GM23338 (cell line): ENCODE results near the gene LGALS12. TPM values are rescaled to one million over a fixed set of nuclear protein-coding genes. Genes with fewer than 3 reads are reported as not detected.

Experiments
- ATAC-seq: fragments of 200-7000 bp; cut with Tn5 transposase; 3 replicates; pipeline ENCODE4 v1.9.1; 2020
- DNase-seq: peaks from one replicate; pipeline ENCODE4 v3.0.0-alpha.2; 2015; ENCODE audit warnings: low spot score
- H2AFZ ChIP-seq: fragments of 200-600 bp; sonication (generic); 2 replicates; pipeline ENCODE4 v1.8.0; 2016; ENCODE audit warnings: antibody characterized with exemption, mild to moderate bottlenecking, moderate library complexity
- H3F3A ChIP-seq: fragments of 200-600 bp; sonication (generic); replicated peaks from 2 replicates; pipeline ENCODE4 v1.8.0; 2017; ENCODE audit warnings: antibody characterized with exemption, mixed run types, low read depth
- H3K27ac ChIP-seq: fragments of 200-600 bp; sonication (generic); 2 replicates; pipeline ENCODE4 v1.6.1; 2016; ENCODE audit warnings: low read depth
- H3K27me3 ChIP-seq: fragments of 200-600 bp; sonication (generic); 2 replicates; pipeline ENCODE4 v1.8.0; 2016; ENCODE audit warnings: mild to moderate bottlenecking, mixed run types, moderate library complexity; ENCODE audit not compliant: insufficient read depth
- H3K36me3 ChIP-seq: fragments of 200-600 bp; sonication (generic); 2 replicates; pipeline ENCODE4 v1.8.0; 2016; ENCODE audit warnings: mild to moderate bottlenecking; ENCODE audit not compliant: insufficient read depth
- H3K4me1 ChIP-seq: fragments of 200-600 bp; sonication (generic); 2 replicates; pipeline ENCODE4 v1.8.0; 2016; ENCODE audit warnings: mild to moderate bottlenecking, moderate library complexity; ENCODE audit not compliant: insufficient read depth
- H3K4me2 ChIP-seq: fragments of 200-600 bp; sonication (generic); 2 replicates; pipeline ENCODE4 v1.7.1; 2017; ENCODE audit warnings: mixed run types
- H3K4me3 ChIP-seq: fragments of 200-600 bp; sonication (generic); 2 replicates; pipeline ENCODE4 v1.6.1; 2016; ENCODE audit warnings: mixed run types
- H3K79me2 ChIP-seq: fragments of 200-600 bp; sonication (generic); replicated peaks from 2 replicates; pipeline ENCODE4 v1.8.0; 2017; ENCODE audit warnings: mild to moderate bottlenecking; ENCODE audit not compliant: insufficient read depth
- H3K9me2 ChIP-seq: fragments of 200-600 bp; sonication (generic); 2 replicates; pipeline ENCODE4 v1.8.0; 2017; ENCODE audit not compliant: insufficient read depth
- H4K20me1 ChIP-seq: fragments of 200-600 bp; sonication (generic); replicated peaks from 2 replicates; pipeline ENCODE4 v1.8.0; 2017; ENCODE audit warnings: mild to moderate bottlenecking; ENCODE audit not compliant: insufficient read depth
- H3K27ac Mint-ChIP-seq: 2 replicates; pipeline ENCODE4 v1.8.0; 2020; ENCODE audit warnings: inconsistent platforms, mild to moderate bottlenecking, moderate library complexity, mixed read lengths
- H3K27me3 Mint-ChIP-seq: 3 replicates; pipeline ENCODE4 v1.8.0; 2022; ENCODE audit warnings: low read depth, mild to moderate bottlenecking, moderate library complexity, mixed read lengths, inconsistent platforms; ENCODE audit not compliant: insufficient read depth, poor library complexity
- H3K36me3 Mint-ChIP-seq: 3 replicates; pipeline ENCODE4 v1.8.0; 2021; ENCODE audit warnings: low read depth, mild to moderate bottlenecking, inconsistent platforms, moderate library complexity, mixed read lengths
- H3K4me1 Mint-ChIP-seq: 3 replicates; pipeline ENCODE4 v1.8.0; 2020; ENCODE audit warnings: mild to moderate bottlenecking, inconsistent platforms, mixed read lengths
- H3K4me3 Mint-ChIP-seq: 3 replicates; pipeline ENCODE4 v1.8.0; 2021; ENCODE audit warnings: moderate library complexity, mild to moderate bottlenecking, inconsistent platforms, mixed read lengths
- H3K9me3 Mint-ChIP-seq: 3 replicates; pipeline ENCODE4 v1.8.0; 2020; ENCODE audit warnings: moderate library complexity, mild to moderate bottlenecking, inconsistent platforms, mixed read lengths
- JUNB ChIP-seq: IDR thresholded peaks from one replicate; pipeline ENCODE4 v1.6.1; 2016; ENCODE audit warnings: antibody characterized with exemption; ENCODE audit not compliant: unreplicated experiment
- POLR2AphosphoS5 ChIP-seq: IDR thresholded peaks from 2 replicates; pipeline ENCODE4 v1.6.1; 2016; ENCODE audit warnings: antibody characterized with exemption, low read depth
- REST ChIP-seq: IDR thresholded peaks from one replicate; pipeline ENCODE4 v1.6.1; 2018; ENCODE audit warnings: antibody characterized with exemption; ENCODE audit not compliant: unreplicated experiment
- STAT1 ChIP-seq: IDR thresholded peaks from one replicate; pipeline ENCODE4 v1.6.1; 2016; ENCODE audit warnings: antibody characterized with exemption; ENCODE audit not compliant: unreplicated experiment
- ZNF331 ChIP-seq: fragments of 250-450 bp; sonication (Bioruptor Pico); IDR thresholded peaks from 2 replicates; pipeline ENCODE4 v1.5.0; 2020; ENCODE audit warnings: low read depth, mild to moderate bottlenecking, moderate library complexity
- ZNF462 ChIP-seq: fragments of 250-450 bp; sonication (Bioruptor Pico); IDR thresholded peaks from 2 replicates; pipeline ENCODE4 v1.5.0; 2020; ENCODE audit warnings: mild to moderate bottlenecking, moderate library complexity
- polyA plus RNA-seq: library from polyadenylated mRNA; unstranded; fragments of >200 nt; fragmentation: Nextera tagmentation; extraction: Ambion mirVana; gene quantifications from 2 replicates; pipeline ENCODE4 v1.2.1, GENCODE V29; 2016
- total RNA-seq: library from RNA; depleted of rRNA; stranded (reverse); fragments of >200 nt; shearing (Covaris generic); gene quantifications from 2 replicates; pipeline ENCODE4 v1.2.3, GENCODE V29; 2014

LGALS12 gene
- total and polyA plus RNA-seq, 2 experiments from 2014 or later: 0.94 to 1.2 TPM

- TF ChIP-seq STAT1 (no peak), REST (no peak), ZNF462 (CRISPR knock-in tag) (no peak), ZNF331 (CRISPR knock-in tag) (no peak), JUNB (no peak), POLR2AphosphoS5 (no peak)
- H3K4me1 ChIP-seq: peaks cover 12% of the 10 kb centered on the region
- no peaks in the 10 kb centered on the region for H3K36me3 ChIP-seq
- peaks cover 3% of the 10 kb centered on the region for H3K27me3 Mint-ChIP-seq
- no peaks in the 10 kb centered on the region for H3K27me3 ChIP-seq
- H4K20me1 ChIP-seq: no peaks in the 10 kb centered on the region
- no peaks in the 10 kb centered on the region for H3F3A ChIP-seq
- no peak within 1 kb of the TSS for H3K4me3 ChIP-seq
- H3K79me2 ChIP-seq: no peaks in the 10 kb centered on the region
- peaks cover 14% of the 10 kb centered on the region for H3K9me2 ChIP-seq
- no peak within 1 kb of the TSS for H3K4me2 ChIP-seq
- DNase-seq (no peak), ATAC-seq (no peak)
- H3K27ac Mint-ChIP-seq: no peak within 1 kb of the TSS
- no peak within 1 kb of the TSS for H3K4me3 Mint-ChIP-seq
- H3K27ac ChIP-seq: no peak within 1 kb of the TSS
- H3K36me3 Mint-ChIP-seq: no peaks in the 10 kb centered on the region
- no peak within 1 kb of the TSS for H2AFZ ChIP-seq
- peaks cover 17% of the 10 kb centered on the region; the same call in 2 of the 3 replicates for H3K4me1 Mint-ChIP-seq
- H3K9me3 Mint-ChIP-seq: no peaks in the 10 kb centered on the region
These were observed 57.5 kb downstream of the LGALS12 start, which contains the start of gene PLAAT2 for GRCh38 chr11:63563201-63564055. Gene PLAAT2 (minus strand): TSS chr11:63563379. CDS start chr11:63563324, 55 bp downstream.
